Upper lobe of right lung (tissue), 1 donor: ENCODE results near the gene FZD8. TPM values are rescaled to one million over a fixed set of nuclear protein-coding genes. Genes with fewer than 3 reads are reported as not detected.

Experiments
- ATAC-seq: fragments of 200-7000 bp; cut with Tn5 transposase; one replicate; pipeline ENCODE4 v1.9.1; 2020; ENCODE audit warnings: mild to moderate bottlenecking, moderate library complexity
- DNase-seq: peaks from one replicate; pipeline ENCODE4 v3.0.0-alpha.2; 2020
- H3K27ac ChIP-seq: fragments of 200-600 bp; one replicate; pipeline ENCODE4 v1.8.0; 2022
- H3K27me3 ChIP-seq: fragments of 200-600 bp; one replicate; pipeline ENCODE4 v1.8.0; 2022; ENCODE audit warnings: mild to moderate bottlenecking
- H3K36me3 ChIP-seq: fragments of 200-600 bp; one replicate; pipeline ENCODE4 v1.8.0; 2022
- H3K4me1 ChIP-seq: fragments of 200-600 bp; one replicate; pipeline ENCODE4 v1.8.0; 2022
- H3K4me3 ChIP-seq: fragments of 200-600 bp; one replicate; pipeline ENCODE4 v1.8.0; 2022; ENCODE audit warnings: mild to moderate bottlenecking
- H3K9me3 ChIP-seq: fragments of 200-600 bp; one replicate; pipeline ENCODE4 v1.8.0; 2022
- CTCF ChIP-seq: fragments of 200-600 bp; IDR thresholded peaks from one replicate; pipeline ENCODE4 v1.8.0; 2022; ENCODE audit warnings: antibody characterized with exemption
- intact Hi-C: fragments of 100-400 bp; cut with DNase I; formaldehyde crosslinking; loops from one replicate; pipeline ENCODE4 v1.11.0; 2022
- total RNA-seq: library from RNA; stranded (reverse); fragmentation: NEBNext Ultra II Directional; extraction: Animal tissue kit (Norgen Biotek cat#: 25700); gene quantifications from one replicate; pipeline ENCODE4 v1.2.1, GENCODE V29; 2021
- donor health status: DM: no; HTN: yes; CAD: no; lungs with severe emphysema.

FZD8 gene
- total RNA-seq, 1 donor from 2014 or later = 20.4 TPM

- Histone ChIP-seq H3K27ac (no peak overlapping the region), H3K36me3 (no peaks in the 10 kb centered on the region), H3K27me3 (peaks cover 7% of the 10 kb centered on the region), H3K4me1 (peaks cover 4% of the 10 kb centered on the region), H3K9me3 (no peaks in the 10 kb centered on the region), H3K4me3 (no peak overlapping the region)
- no peak for DNase-seq
- TF ChIP-seq CTCF = no peak
- ATAC-seq = no peak
- intact Hi-C loops = no loop called here
Measured at GRCh38 chr10:35636956-35637355, 5.1 kb downstream of the FZD8 start.

- intact Hi-C loops = no loop called here
- H3K36me3 ChIP-seq = no peaks in the 10 kb centered on the region
- H3K9me3 ChIP-seq = no peaks in the 10 kb centered on the region
- H3K4me1 ChIP-seq = peaks cover 4% of the 10 kb centered on the region
- no peak overlapping the region for H3K27ac ChIP-seq
- H3K4me3 ChIP-seq = no peak overlapping the region
- DNase-seq = no peak
- H3K27me3 ChIP-seq = peaks cover 7% of the 10 kb centered on the region
- TF ChIP-seq CTCF = peak; percentile 93
- peak; percentile 82 for ATAC-seq
Measured at GRCh38 chr10:35635576-35635975, 6.5 kb downstream of the FZD8 start.

GRCh38 chr10:35633006-35633980 lies 8.8 kb downstream of the FZD8 start:
- no peak overlapping the region for H3K27ac ChIP-seq
- no peaks in the 10 kb centered on the region for H3K27me3 ChIP-seq
- no peaks in the 10 kb centered on the region for H3K9me3 ChIP-seq
- H3K4me3 ChIP-seq = no peak overlapping the region
- H3K36me3 ChIP-seq = no peaks in the 10 kb centered on the region
- intact Hi-C loops = no loop called here
- H3K4me1 ChIP-seq = no peaks in the 10 kb centered on the region
- ATAC-seq = peak; percentile 63
- TF ChIP-seq CTCF = no peak
- DNase-seq = no peak

- H3K27me3 ChIP-seq = no peaks in the 10 kb centered on the region
- intact Hi-C loops = no loop called here
- DNase-seq = no peak
Measured at GRCh38 chr10:35632027-35632426, 10.1 kb downstream of the FZD8 start.

GRCh38 chr10:35631404-35631803 lies 10.7 kb downstream of the FZD8 start:
- no peak for TF ChIP-seq CTCF
- ATAC-seq = no peak
- no peak for DNase-seq
- no peak overlapping the region for H3K4me3 ChIP-seq
- H3K27me3 ChIP-seq = no peaks in the 10 kb centered on the region
- H3K27ac ChIP-seq = no peak overlapping the region
- H3K4me1 ChIP-seq = no peaks in the 10 kb centered on the region
- H3K9me3 ChIP-seq = no peaks in the 10 kb centered on the region
- intact Hi-C loops = no loop called here
- H3K36me3 ChIP-seq = no peaks in the 10 kb centered on the region

More at GRCh38 chr10:35632027-35632426, 10.1 kb downstream of the FZD8 start:
- Histone ChIP-seq H3K27ac (no peak overlapping the region), H3K9me3 (no peaks in the 10 kb centered on the region), H3K4me1 (no peaks in the 10 kb centered on the region), H3K36me3 (no peaks in the 10 kb centered on the region), H3K4me3 (no peak overlapping the region)
- ATAC-seq = no peak
- no peak for TF ChIP-seq CTCF
